GM12892 (cell line): ENCODE results near the gene DCC.

Experiments used
- POLR2A ChIP-seq: IDR thresholded peaks from 2 replicates; pipeline ENCODE4 v1.6.1; 2011; ENCODE audit warnings: low read depth, low read length, control low read depth
- POLR2AphosphoS5 ChIP-seq: IDR thresholded peaks from 2 replicates; pipeline ENCODE4 v1.6.1; 2011; ENCODE audit warnings: low read depth, low read length, control low read depth
- TAF1 ChIP-seq: IDR thresholded peaks from 2 replicates; pipeline ENCODE4 v1.6.1; 2011; ENCODE audit warnings: low read depth, mild to moderate bottlenecking, control low read depth, low read length, borderline replicate concordance

GRCh38 chr18:52694804-52695203 lies 354.8 kb downstream of the DCC start:
- TF ChIP-seq POLR2AphosphoS5 (no peak), POLR2A (no peak), TAF1 (no peak)
